ENCODE measurements around the gene ZCCHC2. TPM values are rescaled to one million over a fixed set of nuclear protein-coding genes. Genes with fewer than 3 reads are reported as not detected.

ZCCHC2 gene
- total RNA-seq, 1 donor from 2014 or later = 18.1 TPM

GRCh38 chr18:62509779-62510178 lies 13.0 kb upstream of the ZCCHC2 start:
- DNase-seq (ENCODE audit: extremely low read depth, low read depth, low spot score) = no peak

- no peak for DNase-seq (ENCODE audit: extremely low read depth, low read depth, low spot score)
Observed at GRCh38 chr18:62510789-62511188, 12.0 kb upstream of the ZCCHC2 start.

GRCh38 chr18:62512532-62512931 lies 10.3 kb upstream of the ZCCHC2 start:
- DNase-seq (ENCODE audit: extremely low read depth, low read depth, low spot score) = no peak

GRCh38 chr18:62512996-62513395 lies 9.8 kb upstream of the ZCCHC2 start:
- DNase-seq (ENCODE audit: extremely low read depth, low read depth, low spot score) = no peak

DNA sequence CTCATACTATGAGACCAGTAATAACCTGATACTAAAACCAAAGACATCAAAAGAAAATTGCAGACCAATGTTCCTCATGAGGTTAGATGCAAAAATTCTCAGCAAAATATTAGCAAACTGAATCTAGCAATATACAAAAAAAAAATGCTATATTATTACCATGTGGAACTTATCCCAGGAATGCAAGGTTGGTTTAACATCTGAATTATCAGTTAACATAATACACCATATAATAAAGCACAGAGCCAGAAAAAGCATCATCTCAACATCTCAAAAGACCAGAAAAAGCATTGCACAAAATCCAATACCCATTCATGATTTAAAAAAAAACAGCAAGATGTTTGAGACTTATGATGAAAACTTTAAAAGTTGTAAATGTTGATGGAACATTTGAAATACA lies 8.3 kb upstream of the ZCCHC2 start:
- no peak for DNase-seq (ENCODE audit: extremely low read depth, low read depth, low spot score)

- no peak for DNase-seq (ENCODE audit: extremely low read depth, low read depth, low spot score)
Observed at GRCh38 chr18:62516242-62516641, 6.6 kb upstream of the ZCCHC2 start.

GRCh38 chr18:62518460-62519375 lies 4.1 kb upstream of the ZCCHC2 start:
- DNase-seq (ENCODE audit: extremely low read depth, low read depth, low spot score) = no peak

- no peak for DNase-seq (ENCODE audit: extremely low read depth, low read depth, low spot score)
Observed at GRCh38 chr18:62519684-62520083, 3.1 kb upstream of the ZCCHC2 start.

GRCh38 chr18:62521082-62521481 lies 1.7 kb upstream of the ZCCHC2 start:
- DNase-seq (ENCODE audit: extremely low read depth, low read depth, low spot score) = no peak

- DNase-seq (ENCODE audit: extremely low read depth, low read depth, low spot score) = no peak
Observed at GRCh38 chr18:62521593-62521992, 1.2 kb upstream of the ZCCHC2 start.

DNA sequence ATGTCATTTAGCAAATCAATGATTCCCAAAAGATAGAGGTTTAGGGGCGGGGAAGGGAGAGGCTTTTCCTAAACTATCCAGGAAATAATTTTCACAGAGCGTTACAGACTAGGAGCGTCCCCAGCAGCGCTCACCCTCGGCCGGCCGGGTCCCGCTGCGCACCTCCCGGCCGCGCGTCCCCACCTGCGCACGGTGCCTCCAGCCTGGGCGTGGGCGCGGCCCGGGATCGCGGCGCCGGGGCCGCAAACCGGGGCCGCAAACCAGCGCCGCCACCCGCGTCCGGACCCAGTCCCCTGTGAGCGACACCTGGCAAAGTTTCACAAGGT lies 684 bp upstream of the ZCCHC2 start:
- DNase-seq (ENCODE audit: extremely low read depth, low read depth, low spot score) = no peak

DNA sequence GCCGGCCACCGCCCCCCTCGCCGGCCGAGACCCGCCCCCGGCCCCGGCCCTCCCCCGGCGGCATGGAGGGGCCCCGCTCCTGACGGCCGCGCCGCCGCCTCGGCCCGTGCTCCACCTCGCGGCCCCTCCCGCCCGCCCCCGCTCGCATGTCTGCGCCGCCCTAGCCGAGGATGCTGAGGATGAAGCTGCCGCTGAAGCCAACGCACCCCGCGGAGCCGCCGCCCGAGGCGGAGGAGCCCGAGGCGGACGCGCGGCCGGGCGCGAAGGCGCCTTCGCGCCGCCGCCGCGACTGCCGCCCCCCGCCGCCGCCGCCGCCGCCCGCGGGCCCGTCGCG lies 397 bp downstream of the ZCCHC2 start:
- DNase-seq (ENCODE audit: extremely low read depth, low read depth, low spot score) = no peak

- no peak for DNase-seq (ENCODE audit: extremely low read depth, low read depth, low spot score)
Observed at GRCh38 chr18:62523631-62524439, 1.0 kb downstream of the ZCCHC2 start.

GRCh38 chr18:62524440-62525200 lies 1.8 kb downstream of the ZCCHC2 start:
- DNase-seq (ENCODE audit: extremely low read depth, low read depth, low spot score) = no peak

DNA sequence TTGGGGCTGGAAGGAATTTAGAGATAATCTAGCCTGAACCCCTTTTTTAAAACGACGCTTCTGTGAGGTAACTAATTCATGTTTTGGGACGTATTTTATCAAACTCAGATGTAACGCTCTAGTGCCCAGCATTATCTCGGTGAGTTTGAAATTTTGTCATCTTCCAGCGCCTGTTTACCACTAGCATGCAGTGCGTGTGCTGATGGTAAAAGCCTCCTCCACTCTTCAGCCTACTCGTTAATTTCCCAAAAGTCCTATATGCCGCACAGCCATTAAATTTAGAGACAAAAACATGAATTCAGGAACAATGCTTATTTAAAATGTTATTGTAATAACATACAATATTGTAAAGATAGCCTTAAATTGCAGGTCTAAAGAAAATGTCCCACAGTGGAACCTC lies 2.8 kb downstream of the ZCCHC2 start:
- DNase-seq (ENCODE audit: extremely low read depth, low read depth, low spot score) = no peak

- no peak for DNase-seq (ENCODE audit: extremely low read depth, low read depth, low spot score)
Observed at GRCh38 chr18:62526098-62527025, 3.5 kb downstream of the ZCCHC2 start.

DNA sequence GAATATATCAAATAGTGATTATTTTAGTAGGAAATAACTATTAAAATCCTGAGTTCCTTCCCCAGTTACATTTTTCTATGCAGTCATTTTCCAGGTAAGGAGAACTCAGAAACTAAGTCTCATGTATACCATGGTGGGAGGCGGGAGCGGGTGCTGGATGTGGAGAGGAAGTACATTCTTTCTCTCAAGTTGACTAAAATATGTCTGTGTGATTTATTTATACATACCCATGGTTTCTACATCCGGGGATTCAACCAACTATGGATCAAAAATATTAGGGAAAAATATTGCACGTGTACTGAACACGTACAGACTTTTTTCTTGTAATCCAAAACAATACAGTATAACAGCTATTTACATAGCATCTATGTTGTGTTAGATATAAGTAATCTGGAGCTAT lies 6.8 kb downstream of the ZCCHC2 start:
- DNase-seq (ENCODE audit: extremely low read depth, low read depth, low spot score) = no peak

- no peak for DNase-seq (ENCODE audit: extremely low read depth, low read depth, low spot score)
Observed at GRCh38 chr18:62531078-62531477, 8.3 kb downstream of the ZCCHC2 start.

GRCh38 chr18:62531931-62532330 lies 9.1 kb downstream of the ZCCHC2 start:
- no peak for DNase-seq (ENCODE audit: extremely low read depth, low read depth, low spot score)

DNA sequence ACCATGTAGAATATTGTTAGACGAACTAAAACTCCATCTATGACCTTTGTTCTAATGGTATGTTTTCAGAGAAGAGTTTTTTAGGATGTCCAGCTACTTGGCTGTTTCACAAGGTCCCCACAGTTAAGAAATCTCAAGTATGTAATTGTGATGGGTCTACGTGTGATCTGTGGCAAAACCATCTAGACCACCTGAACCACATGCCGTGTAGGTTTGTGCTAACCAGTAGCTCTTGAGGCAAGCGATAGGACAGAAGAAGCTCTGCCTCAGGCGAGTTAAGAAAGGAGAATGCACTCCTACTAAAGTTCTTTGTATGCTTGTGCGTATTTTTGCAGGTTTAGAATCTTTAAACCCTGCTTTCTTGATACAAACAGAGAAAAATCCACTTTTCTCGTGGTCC lies 13.2 kb downstream of the ZCCHC2 start:
- DNase-seq (ENCODE audit: extremely low read depth, low read depth, low spot score) = no peak
